Panc1 (cell line): Measurements from ENCODE around the gene MAEA. TPM values are rescaled to one million over a fixed set of nuclear protein-coding genes. Genes with fewer than 3 reads are reported as not detected.

Source experiments
- ATAC-seq: fragments of 200-7000 bp; cut with Tn5 transposase; 2 replicates; pipeline ENCODE4 v1.9.1; 2020; ENCODE audit warnings: mild to moderate bottlenecking, moderate library complexity
- BruUV-seq: library from RNA; stranded (reverse); fragments of 400-500 nt; replicated peaks from 2 replicates; lab custom pipeline; 2021; lab: Mats Ljungman, UMichigan
- CTCF ChIA-PET: fragments of 300-600 bp; sonication (Branson Sonifier 250); formaldehyde crosslinking; loops from one replicate; lab custom pipeline; 2022; ENCODE audit warnings: antibody characterized with exemption; lab: Charles Lee
- POLR2A ChIA-PET: fragments of 300-600 bp; sonication (Branson Sonifier 250); formaldehyde crosslinking; loops from one replicate; lab custom pipeline; 2022; ENCODE audit warnings: antibody characterized with exemption; lab: Charles Lee
- DNase-seq: peaks from one replicate; pipeline ENCODE4 v3.0.0-alpha.2; 2010; ENCODE audit warnings: low read depth, low spot score
- H3K27ac ChIP-seq: 2 replicates; pipeline ENCODE4 v1.5.1; 2011; ENCODE audit warnings: mild to moderate bottlenecking, low read length, inconsistent platforms
- H3K27me3 ChIP-seq: fragments of 200-500 bp; sonication (Bioruptor generic); 2 replicates; pipeline ENCODE4 v1.6.0; 2014; ENCODE audit warnings: low read length, inconsistent platforms; ENCODE audit not compliant: control insufficient read depth, insufficient read depth
- H3K36me3 ChIP-seq: fragments of 200-500 bp; sonication (Bioruptor generic); 2 replicates; pipeline ENCODE4 v1.5.1; 2014; ENCODE audit warnings: inconsistent platforms, mild to moderate bottlenecking, low read length, moderate library complexity; ENCODE audit not compliant: control insufficient read depth, insufficient read depth
- H3K4me1 ChIP-seq: 2 replicates; pipeline ENCODE4 v1.5.1; 2011; ENCODE audit warnings: inconsistent platforms, mild to moderate bottlenecking, low read length, moderate library complexity; ENCODE audit not compliant: control insufficient read depth, insufficient read depth
- H3K4me3 ChIP-seq, 2 experiments: 2 replicates each; pipeline ENCODE4 v1.5.1; 2011 to 2012; ENCODE audit warnings: low read depth in 2 of 2, low read length in 2 of 2, mild to moderate bottlenecking in 2 of 2, inconsistent platforms in 1 of 2, moderate library complexity in 1 of 2
- H3K9me3 ChIP-seq: fragments of 200-500 bp; sonication (Bioruptor generic); 2 replicates; pipeline ENCODE4 v1.5.1; 2014; ENCODE audit warnings: low read depth, mild to moderate bottlenecking, inconsistent platforms, low read length, moderate library complexity; ENCODE audit not compliant: control insufficient read depth, insufficient read depth
- POLR2AphosphoS5 ChIP-seq: IDR thresholded peaks from 2 replicates; pipeline ENCODE4 v1.6.1; 2012; ENCODE audit warnings: mild to moderate bottlenecking, low read depth, low read length, moderate library complexity
- SIN3A ChIP-seq: IDR thresholded peaks from 2 replicates; pipeline ENCODE4 v1.6.1; 2012; ENCODE audit warnings: low read depth, mild to moderate bottlenecking, low read length, moderate library complexity, borderline replicate concordance; ENCODE audit not compliant: insufficient read depth
- TCF7L2 ChIP-seq: IDR thresholded peaks from 2 replicates; pipeline ENCODE4 v1.6.1; 2011; ENCODE audit warnings: mild to moderate bottlenecking, low read depth, low read length, inconsistent platforms
- in situ Hi-C: cut with HindIII; loops from 2 replicates; pipeline ENCODE4 v1.10.0; 2016; ENCODE audit warnings: low sequenced_read_pairs, low pct_unique_long_range_greater_than_20kb
- intact Hi-C: fragments of 100-400 bp; cut with micrococcal nuclease; formaldehyde crosslinking; loops from one replicate; pipeline ENCODE4 v1.10.0; 2022; ENCODE audit not compliant: unreplicated experiment
- total RNA-seq: library from RNA; stranded (reverse); gene quantifications from one replicate; pipeline ENCODE4 v1.2.1, GENCODE V29; 2021; ENCODE audit not compliant: unreplicated experiment
- TF ChIP-seq, protein P1 (sequence below): fragments of 450-650 bp; IDR thresholded peaks from 2 replicates; pipeline ENCODE4 v1.5.1; 2017; ENCODE audit warnings: mild to moderate bottlenecking
- TF ChIP-seq, protein P2 (sequence below), 2 experiments: IDR thresholded peaks; 2 replicates each; pipeline ENCODE4 v1.6.1; 2011 to 2012; ENCODE audit warnings: low read depth in 2 of 2, control low read depth in 1 of 2, low read length in 1 of 2, mild to moderate bottlenecking in 1 of 2, moderate library complexity in 1 of 2; ENCODE audit not compliant: insufficient read depth in 1 of 2

MAEA gene
- total RNA-seq, 1 experiment from 2014 or later = 62.3 TPM

DNA sequence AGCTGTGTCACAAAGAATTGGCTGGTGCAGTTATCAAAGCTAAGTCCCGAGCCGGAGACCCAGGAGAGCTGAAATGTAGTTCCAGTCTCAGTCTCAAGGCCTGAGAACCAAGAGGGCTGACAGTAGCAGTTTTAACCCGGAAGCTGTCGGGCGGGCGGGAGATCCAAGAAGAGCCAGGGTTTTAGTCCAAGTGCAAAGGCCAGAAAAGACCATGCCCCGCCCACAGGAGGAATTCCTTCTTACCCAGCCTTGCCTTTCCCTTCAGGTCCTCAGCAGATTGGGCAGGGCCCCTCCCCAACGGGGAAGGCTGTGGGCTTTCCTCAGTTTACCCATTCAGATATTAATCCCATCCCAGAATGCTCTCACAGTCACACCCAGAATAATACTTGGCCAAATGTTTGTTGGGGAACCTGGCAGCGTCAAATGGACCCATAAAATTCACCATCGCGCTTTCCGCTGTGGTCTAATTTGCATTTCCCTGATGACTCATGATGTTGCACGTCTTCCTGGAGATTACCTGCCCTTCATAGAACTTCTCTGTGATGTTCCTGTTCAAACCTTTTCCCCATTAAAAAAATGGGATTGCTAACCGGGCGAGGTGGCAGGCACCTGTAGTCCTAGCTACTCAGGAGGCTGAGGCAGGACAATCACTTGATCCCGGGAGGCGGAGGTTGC, 16.2 kb downstream of the MAEA start:
- no peak for DNase-seq
- intact Hi-C loops (no loop called here), in situ Hi-C loops (no loop called here)
- Histone ChIP-seq H3K27ac (no peak overlapping the region), H3K4me1 (no peaks in the 10 kb centered on the region), H3K27me3 (no peaks in the 10 kb centered on the region), H3K9me3 (no peaks in the 10 kb centered on the region), H3K36me3 (no peaks in the 10 kb centered on the region), H3K4me3 (no peak overlapping the region)
- TF ChIP-seq TCF7L2 (no peak), SIN3A (no peak), POLR2AphosphoS5 (no peak)
- TF ChIP-seq, protein P1, sequence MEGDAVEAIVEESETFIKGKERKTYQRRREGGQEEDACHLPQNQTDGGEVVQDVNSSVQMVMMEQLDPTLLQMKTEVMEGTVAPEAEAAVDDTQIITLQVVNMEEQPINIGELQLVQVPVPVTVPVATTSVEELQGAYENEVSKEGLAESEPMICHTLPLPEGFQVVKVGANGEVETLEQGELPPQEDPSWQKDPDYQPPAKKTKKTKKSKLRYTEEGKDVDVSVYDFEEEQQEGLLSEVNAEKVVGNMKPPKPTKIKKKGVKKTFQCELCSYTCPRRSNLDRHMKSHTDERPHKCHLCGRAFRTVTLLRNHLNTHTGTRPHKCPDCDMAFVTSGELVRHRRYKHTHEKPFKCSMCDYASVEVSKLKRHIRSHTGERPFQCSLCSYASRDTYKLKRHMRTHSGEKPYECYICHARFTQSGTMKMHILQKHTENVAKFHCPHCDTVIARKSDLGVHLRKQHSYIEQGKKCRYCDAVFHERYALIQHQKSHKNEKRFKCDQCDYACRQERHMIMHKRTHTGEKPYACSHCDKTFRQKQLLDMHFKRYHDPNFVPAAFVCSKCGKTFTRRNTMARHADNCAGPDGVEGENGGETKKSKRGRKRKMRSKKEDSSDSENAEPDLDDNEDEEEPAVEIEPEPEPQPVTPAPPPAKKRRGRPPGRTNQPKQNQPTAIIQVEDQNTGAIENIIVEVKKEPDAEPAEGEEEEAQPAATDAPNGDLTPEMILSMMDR = no peak
- TF ChIP-seq, protein P2, sequence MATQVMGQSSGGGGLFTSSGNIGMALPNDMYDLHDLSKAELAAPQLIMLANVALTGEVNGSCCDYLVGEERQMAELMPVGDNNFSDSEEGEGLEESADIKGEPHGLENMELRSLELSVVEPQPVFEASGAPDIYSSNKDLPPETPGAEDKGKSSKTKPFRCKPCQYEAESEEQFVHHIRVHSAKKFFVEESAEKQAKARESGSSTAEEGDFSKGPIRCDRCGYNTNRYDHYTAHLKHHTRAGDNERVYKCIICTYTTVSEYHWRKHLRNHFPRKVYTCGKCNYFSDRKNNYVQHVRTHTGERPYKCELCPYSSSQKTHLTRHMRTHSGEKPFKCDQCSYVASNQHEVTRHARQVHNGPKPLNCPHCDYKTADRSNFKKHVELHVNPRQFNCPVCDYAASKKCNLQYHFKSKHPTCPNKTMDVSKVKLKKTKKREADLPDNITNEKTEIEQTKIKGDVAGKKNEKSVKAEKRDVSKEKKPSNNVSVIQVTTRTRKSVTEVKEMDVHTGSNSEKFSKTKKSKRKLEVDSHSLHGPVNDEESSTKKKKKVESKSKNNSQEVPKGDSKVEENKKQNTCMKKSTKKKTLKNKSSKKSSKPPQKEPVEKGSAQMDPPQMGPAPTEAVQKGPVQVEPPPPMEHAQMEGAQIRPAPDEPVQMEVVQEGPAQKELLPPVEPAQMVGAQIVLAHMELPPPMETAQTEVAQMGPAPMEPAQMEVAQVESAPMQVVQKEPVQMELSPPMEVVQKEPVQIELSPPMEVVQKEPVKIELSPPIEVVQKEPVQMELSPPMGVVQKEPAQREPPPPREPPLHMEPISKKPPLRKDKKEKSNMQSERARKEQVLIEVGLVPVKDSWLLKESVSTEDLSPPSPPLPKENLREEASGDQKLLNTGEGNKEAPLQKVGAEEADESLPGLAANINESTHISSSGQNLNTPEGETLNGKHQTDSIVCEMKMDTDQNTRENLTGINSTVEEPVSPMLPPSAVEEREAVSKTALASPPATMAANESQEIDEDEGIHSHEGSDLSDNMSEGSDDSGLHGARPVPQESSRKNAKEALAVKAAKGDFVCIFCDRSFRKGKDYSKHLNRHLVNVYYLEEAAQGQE (IDR thresholded peaks at IDR 0.05; ENCODE audit: insufficient read depth in 1 of 2, low read depth in 2 of 2, low read length in 1 of 2) = no peak
- ATAC-seq = no peak
- ChIA-PET CTCF (no interaction called here), POLR2A (no interaction called here)
- BruUV-seq = no TSS peak

DNA sequence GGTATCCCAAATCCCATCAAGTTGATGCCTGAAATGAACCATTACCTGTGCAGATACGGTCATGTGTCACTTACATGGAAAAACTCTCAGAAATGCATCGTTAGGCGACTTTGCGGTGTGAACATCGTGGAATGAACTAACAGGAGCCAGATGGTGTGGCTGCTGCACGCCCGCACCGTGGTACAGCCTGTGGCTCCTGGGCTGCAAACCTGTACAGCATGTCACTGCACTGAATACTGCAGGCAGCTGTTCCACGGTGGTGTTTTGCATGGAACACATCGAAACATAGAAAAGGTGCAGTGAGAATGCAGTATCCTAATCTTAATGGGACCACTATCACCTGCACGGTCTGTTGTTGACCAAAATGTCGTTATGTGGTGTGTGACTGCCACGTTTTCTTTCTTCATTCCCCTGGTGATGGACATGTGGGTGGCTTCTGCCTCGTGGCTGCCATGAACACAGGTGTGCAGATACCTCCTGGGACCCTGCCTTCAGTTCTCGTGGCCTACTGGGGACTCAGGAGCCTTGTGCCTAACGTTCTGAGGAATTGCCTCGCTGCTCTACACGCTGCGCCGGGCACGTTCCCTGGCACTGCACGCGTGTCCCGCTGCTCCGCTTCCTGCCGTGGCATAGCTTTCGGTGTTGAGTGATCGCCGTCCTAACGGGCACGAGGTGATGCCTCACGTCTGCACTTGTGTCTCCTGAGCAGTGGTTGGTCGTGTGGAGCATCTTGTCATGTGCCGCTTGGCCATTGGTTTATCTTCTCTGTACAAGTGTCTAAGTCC, 18.5 kb downstream of the MAEA start:
- ChIA-PET CTCF (no interaction called here), POLR2A (no interaction called here)
- Histone ChIP-seq H3K36me3 (no peaks in the 10 kb centered on the region), H3K4me1 (no peaks in the 10 kb centered on the region), H3K9me3 (no peaks in the 10 kb centered on the region), H3K27me3 (no peaks in the 10 kb centered on the region), H3K27ac (no peak overlapping the region), H3K4me3 (no peak overlapping the region)
- no TSS peak for BruUV-seq
- DNase-seq (no peak), ATAC-seq (no peak)
- in situ Hi-C loops = no loop called here
- intact Hi-C loops = no loop called here
- TF ChIP-seq TCF7L2 = no peak
- no peak for TF ChIP-seq POLR2AphosphoS5
- TF ChIP-seq SIN3A = no peak
- TF ChIP-seq, protein P2 (IDR thresholded peaks at IDR 0.05; ENCODE audit: insufficient read depth in 1 of 2, low read depth in 2 of 2, low read length in 1 of 2) = no peak
- TF ChIP-seq, protein P1 = no peak
